ENCODE measurements around the gene FHIP1B.

Gene FHIP1B

GRCh38 chr11:6229911-6230310 is 4.5 kb downstream of the FHIP1B start:
- no peak for TF ChIP-seq CTCF (IDR thresholded peaks at IDR 0.05; ENCODE audit: borderline replicate concordance, insufficient read depth, low read depth, low read length)
- no peak overlapping the region for H3K4me3 ChIP-seq (ENCODE audit: low read depth, low read length)

GRCh38 chr11:6228520-6228919 is 5.9 kb downstream of the FHIP1B start:
- no peak overlapping the region for H3K4me3 ChIP-seq (ENCODE audit: low read depth, low read length)
- TF ChIP-seq CTCF (IDR thresholded peaks at IDR 0.05; ENCODE audit: borderline replicate concordance, insufficient read depth, low read depth, low read length) = no peak

- TF ChIP-seq CTCF (IDR thresholded peaks at IDR 0.05; ENCODE audit: borderline replicate concordance, insufficient read depth, low read depth, low read length) = no peak
- H3K4me3 ChIP-seq (ENCODE audit: low read depth, low read length) = no peak overlapping the region
These were observed 8.5 kb downstream of the FHIP1B start for GRCh38 chr11:6225896-6226295.

GRCh38 chr11:6225024-6225423 is 9.4 kb downstream of the FHIP1B start:
- no peak overlapping the region for H3K4me3 ChIP-seq (ENCODE audit: low read depth, low read length)
- TF ChIP-seq CTCF (IDR thresholded peaks at IDR 0.05; ENCODE audit: borderline replicate concordance, insufficient read depth, low read depth, low read length) = no peak

GRCh38 chr11:6224421-6224820 is 10.0 kb downstream of the FHIP1B start:
- H3K4me3 ChIP-seq (ENCODE audit: low read depth, low read length) = no peak overlapping the region
- no peak for TF ChIP-seq CTCF (IDR thresholded peaks at IDR 0.05; ENCODE audit: borderline replicate concordance, insufficient read depth, low read depth, low read length)

GRCh38 chr11:6223854-6224253 is 10.6 kb downstream of the FHIP1B start:
- TF ChIP-seq CTCF (IDR thresholded peaks at IDR 0.05; ENCODE audit: borderline replicate concordance, insufficient read depth, low read depth, low read length) = no peak
- no peak overlapping the region for H3K4me3 ChIP-seq (ENCODE audit: low read depth, low read length)

GRCh38 chr11:6219359-6219758 is 15.1 kb downstream of the FHIP1B start:
- no peak for TF ChIP-seq CTCF (IDR thresholded peaks at IDR 0.05; ENCODE audit: borderline replicate concordance, insufficient read depth, low read depth, low read length)

More at GRCh38 chr11:6219359-6219758, 15.1 kb downstream of the FHIP1B start:
- H3K4me3 ChIP-seq (ENCODE audit: low read depth, low read length) = no peak overlapping the region
